ENCODE data around the gene ZNF644. TPM values are rescaled to one million over a fixed set of nuclear protein-coding genes. Genes with fewer than 3 reads are reported as not detected.
A peak's percentile ranks its signal among the peaks of the same experiment; 100 is the strongest.
"Not testable (repeated sequence)": the region's sequence is repeated elsewhere in the genome, so short reads cannot be mapped to it uniquely, and the experiment has no call there.

The ZNF644 gene
- polyA plus RNA-seq, 1 donor, result 71.1 TPM

DNA sequence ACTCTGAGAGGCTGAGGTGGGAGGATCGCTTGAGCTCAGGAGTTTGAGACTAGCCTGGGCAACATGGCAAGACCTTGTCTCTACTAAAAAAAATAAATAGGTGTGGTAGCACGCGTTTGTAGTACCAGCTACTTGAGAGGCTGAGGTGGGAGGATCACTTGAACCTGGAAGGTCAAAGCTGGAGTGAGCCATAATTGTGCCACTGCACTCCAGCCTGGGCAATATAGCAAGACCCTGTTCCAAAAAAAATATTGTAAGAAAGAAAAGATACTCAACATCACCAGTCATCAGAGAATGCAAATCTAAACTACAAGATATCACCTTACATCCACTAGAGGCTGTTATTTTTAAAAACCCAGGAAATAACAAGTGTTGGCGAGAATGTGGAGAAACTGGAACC lies 32.5 kb downstream of the ZNF644 start:
- no peak for DNase-seq

DNA sequence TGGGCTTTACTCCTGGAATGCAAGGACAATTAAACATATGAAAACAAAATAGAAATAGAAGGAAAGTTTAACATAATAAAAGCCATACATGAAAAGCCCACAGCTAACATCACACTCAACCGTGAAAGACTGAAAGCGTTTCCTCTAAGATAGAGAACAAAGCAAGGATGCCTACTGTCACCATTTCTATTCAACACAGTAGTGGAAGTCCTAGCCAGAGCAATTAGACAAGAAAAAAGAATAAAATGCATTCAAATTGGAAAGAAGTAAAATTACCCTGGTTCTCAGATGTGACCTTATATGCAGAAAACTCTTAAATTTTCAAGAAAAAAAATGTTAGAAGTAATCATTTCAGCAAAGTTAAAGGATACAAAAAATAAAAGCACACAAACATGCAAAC lies 34.0 kb downstream of the ZNF644 start:
- DNase-seq, result no peak

DNA sequence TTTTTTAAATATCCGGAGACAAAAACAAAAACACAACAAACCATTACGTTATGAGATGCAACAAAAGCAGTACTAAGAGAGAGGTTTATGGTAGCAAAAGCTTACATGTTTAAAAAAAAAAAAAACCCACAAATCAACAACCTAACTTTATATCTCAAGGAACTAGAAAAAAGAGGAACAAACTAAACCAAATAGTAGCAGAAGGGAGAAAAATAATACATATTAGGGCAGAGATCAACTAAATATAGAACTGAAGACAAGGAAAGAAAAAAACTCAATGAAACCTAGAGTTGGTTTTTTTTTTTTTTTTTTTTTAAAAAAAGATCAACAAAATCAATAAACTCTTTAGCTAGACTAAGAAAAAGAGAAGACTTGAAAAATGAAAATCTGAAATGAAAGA lies 34.9 kb downstream of the ZNF644 start:
- DNase-seq, result no peak

DNA sequence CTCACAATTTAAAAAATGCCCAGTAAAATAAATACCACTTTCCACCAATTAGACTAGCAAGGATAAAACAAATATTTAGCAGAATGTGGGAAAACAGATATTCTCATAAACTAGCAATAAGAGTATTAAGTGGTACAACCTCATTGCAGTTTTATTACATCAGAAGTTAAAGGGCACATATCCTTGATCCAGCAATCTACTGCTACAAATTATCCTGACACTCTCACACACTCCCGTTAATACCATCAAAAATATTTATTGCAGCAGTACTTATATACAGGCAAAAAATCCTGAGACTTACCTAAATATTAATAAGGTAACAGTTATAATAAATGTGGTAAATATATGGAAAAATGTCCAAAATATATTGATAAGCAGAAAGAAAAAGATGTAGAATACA lies 44.3 kb downstream of the ZNF644 start:
- no peak for DNase-seq

DNA sequence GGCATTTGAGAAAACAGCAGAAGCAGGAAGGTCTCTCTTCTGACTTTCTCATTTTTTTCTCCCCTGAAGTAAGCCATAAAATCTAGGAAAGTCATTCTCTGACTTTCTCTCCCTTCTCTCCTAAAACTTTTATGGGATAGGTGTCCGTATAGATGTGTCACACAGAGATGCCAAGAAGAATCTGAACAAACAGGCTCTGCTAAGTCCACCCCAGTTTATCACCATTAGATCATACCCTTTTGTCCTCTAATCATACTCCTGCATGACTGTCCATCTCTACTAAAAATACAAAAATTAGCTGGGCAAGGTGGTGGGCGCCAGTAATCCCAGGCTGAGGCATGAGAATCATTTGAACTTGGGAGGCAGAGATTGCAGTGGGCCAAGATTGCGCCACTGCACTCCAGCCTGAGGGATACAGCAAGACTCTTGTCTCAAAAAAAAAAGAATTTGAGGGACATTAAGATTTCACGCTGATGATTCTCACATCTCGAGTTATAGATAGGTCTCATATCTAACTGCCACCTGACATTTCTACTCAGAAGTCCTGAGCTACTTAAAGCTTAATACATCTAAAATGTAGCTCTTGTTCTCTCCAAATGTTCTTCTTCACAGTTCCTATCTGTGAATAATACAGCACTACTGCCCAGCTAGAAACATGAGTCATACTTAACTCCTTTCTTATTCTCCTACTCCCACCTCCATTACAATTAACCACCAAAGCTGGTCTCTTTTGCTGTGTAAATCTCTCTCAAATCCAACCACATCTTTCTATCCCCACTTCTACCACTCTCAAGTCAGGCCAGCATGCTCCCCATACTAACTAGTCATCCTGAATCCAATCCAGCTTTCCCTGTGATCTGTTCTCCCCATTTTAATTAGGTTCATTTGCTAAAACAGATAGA lies 47.7 kb downstream of the ZNF644 start:
- no peak for DNase-seq

DNA sequence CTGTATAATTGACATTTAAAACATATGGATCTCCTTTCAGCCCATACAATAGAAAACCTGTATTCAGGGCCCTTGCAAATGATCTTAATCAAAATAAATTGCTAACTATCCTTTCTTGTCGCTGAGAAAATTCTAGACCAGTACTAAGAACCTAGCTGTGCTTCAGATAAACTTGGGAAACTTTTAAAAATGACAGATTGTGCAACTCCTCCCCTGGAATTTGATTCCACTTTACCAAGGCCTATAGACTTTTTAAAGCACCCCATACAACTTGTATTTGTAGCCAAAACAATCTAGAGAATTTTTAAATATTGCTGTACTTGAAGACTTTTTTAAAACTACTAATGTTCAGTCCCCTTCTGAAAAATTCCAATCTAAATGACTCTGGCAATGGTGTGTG lies 51.6 kb downstream of the ZNF644 start:
- no peak for DNase-seq

DNA sequence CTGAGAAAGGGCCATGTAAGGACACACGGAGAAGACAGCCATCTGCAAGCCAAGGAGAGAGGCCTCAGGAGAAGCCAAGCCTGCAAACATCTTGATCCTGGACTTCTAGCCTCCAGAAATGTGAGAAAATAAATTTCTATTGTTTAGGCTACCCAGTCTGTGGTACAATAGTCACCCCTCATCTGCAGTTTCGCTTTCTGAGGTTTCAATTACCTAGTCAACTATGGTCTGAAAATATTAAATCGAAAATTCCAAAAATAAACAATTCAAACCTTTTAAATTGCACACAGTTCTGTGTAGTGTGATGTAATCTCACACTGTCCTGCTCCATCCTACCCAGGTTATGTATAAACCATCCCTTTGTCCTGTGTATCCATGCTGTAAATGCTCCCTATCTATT lies 52.6 kb downstream of the ZNF644 start:
- no peak for DNase-seq

DNA sequence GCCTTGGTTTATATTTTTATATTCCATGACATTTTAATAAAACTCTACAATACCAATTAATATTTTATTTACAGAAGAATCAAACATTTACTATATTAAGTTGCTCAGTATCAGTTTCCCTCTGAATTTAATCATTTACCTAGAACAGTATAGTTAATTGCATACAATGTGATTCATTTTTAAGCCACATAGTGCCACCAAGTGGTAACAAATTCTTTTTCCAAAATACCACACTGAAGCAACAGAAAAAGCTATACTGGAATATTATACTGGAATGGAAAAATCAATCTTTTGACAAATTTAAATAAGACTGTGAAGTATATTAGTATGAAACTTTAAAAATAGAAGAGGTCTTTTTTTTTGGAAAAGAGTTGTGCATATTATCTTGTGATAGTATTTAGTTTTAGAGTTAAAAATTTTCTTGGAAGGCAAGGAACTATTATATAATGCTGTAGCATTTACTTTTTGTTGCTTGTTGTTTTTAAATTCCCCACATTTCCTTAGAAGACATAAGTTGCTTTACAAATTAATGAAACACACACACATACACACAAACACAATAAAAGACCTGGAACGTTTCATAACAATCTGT lies 57.3 kb downstream of the ZNF644 start:
- peak; percentile 14 for DNase-seq

DNA sequence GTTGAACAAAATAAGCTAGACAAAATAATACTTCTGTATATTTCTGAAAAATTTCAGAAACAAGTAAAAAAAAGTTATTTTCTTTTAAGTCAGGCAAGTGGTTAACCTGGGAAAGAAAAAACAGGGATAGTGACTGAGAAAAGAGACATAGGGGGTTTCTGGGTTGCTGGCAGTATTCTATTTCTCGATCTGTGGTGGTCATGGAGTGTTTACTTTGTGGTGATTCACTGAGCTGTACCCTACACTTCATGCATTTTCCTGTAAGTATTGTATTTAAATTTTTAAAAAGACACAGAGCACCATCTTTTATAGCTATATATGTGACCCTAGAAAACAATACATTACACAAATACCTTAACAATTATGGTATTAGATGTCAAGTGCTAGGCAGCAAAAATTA lies 58.2 kb downstream of the ZNF644 start:
- DNase-seq, result no peak

DNA sequence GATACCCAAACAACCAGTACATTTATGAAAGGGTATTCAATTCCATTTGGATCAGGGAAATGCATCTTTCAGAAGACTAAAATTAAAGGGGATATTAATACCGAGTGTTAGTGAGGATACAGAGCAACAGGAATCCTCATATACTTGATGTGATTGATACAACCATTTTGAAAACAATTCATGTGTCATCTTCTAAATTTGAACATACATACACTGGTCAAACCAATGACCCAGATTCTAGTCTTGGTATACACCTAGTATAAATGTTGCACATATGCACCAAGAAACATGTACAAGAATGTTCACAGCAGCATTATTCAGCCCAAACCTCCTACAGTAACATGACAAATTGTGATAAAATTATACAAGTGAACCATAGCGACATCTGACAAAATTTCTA lies 58.6 kb downstream of the ZNF644 start:
- no peak for DNase-seq

DNA sequence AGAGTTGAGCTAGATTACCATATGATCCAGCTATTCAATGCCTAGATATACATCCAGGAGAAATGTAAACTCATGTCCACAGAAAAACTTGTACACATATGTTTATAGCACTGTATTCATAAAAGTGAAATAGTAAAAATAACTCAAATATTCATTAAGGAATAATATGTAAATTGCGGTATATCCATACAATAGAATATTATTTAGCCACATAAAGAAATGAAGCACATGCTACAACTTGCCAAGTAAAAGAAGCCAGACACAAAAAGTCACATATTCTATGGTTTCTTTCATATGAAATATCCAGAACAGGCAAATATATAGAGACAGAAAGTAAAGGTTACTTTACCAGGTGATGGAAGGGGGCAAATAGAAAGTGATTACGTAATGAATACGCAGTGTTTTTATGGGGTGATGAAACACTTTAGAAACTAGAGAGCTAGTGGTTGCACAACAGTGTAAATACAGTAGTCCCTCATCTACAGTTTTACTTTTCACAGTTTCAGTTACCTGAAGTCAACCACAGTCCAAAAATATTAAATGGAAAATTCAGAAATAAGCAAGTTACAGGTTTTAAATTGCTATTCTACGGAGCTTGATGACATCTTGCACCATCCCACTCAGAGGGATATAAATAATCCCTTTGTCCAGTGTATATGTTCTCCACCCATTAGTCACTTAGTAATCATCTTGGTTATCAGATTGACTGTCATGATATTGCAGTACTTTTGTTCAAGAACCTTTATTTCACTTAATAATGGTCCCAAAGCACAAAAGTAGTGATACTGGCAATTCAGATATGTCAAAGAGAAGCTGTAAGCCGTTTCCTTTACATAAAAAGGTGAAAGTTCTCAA lies 62.3 kb downstream of the ZNF644 start:
- no peak for DNase-seq

DNA sequence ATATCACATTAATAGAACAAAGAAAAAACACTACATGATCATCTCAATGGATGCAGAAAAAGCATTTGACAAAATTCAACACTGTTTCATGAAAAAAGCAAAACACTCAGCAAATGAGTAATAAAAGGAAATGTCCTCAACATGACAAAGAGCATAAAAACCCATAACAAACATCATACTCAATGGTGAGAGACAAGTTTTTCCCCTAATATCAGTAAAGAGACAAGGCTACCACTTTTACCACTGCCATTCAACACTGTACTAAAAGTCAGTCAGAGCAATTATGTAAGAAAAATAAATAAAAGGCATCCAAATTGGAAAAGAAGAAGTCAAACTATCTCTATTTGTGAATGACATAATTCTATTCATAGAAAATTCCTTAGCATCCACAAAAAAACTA lies 64.3 kb downstream of the ZNF644 start:
- DNase-seq, result no peak

DNA sequence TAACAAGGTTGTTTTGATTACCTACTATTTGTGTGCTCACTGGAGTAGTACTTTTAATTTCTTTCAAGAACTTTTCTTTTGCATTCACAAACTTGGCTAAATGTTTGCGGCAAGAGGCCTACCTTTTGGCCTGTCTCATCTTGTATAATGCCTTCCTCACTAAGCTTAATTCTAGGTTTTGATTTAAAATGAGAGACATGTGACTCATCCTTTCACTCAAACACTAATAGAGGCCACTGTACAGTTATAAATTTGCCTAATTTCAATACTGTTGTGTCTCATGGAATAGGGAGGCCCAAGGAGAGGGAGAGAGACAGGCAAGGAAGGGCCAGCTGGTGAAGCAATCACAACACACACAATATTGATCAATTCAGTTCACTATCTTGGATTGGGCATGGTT lies 66.1 kb downstream of the ZNF644 start:
- no peak for DNase-seq

DNA sequence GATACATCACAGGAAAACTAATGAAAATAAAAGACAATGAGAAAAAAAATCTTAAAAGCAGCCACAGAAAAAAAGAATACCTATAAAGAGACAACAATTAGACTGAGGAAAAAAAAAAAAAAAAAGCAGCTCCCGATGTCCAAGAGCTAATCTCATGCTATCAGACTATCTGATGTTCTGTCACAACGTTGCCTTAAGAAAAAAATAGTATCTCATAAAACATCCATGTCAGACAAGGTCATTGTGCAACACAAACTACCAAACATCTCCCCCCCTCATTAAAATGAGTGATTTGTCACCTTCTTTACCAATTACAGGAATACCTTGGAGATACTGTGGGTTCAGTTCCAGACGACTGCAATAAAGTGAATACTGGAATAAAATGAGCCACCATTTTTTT lies 68.9 kb downstream of the ZNF644 start:
- DNase-seq, result no peak

DNA sequence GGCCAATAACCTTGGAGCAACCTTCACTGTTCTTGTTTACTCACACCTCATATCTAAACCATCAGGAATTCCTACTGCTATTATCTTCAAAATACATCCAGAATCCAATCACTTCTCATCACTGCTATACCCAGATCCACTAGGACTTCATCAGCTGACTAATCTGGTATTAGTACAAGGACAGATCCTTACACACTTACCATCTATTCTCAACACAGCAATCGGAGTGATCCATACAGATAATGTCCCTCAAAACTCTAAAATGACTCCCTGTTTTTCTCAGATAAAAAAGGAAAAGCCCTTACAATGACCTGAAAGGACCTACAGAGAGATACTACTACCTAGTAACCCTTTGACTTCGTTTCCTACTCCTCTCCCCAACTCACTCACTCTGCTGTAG lies 70.8 kb downstream of the ZNF644 start:
- DNase-seq, result no peak

DNA sequence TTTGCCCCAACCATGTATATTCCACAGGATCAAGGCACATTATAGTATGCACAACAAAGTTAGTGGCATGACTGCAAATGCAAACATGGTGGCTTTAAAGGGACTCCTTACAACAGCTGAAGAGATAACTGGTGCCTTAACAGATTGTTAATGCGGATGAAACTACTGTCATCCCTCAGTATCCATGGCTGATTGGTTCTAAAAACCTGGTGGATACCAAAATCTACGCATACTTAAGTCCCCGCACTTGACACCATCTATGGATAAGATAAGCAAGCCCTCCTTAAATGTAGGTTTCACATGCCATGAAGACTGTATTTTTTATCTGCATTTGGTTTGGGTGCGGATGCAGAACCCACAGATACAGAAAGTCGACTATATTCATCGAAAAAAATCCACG lies 73.5 kb downstream of the ZNF644 start:
- DNase-seq, result no peak

DNA sequence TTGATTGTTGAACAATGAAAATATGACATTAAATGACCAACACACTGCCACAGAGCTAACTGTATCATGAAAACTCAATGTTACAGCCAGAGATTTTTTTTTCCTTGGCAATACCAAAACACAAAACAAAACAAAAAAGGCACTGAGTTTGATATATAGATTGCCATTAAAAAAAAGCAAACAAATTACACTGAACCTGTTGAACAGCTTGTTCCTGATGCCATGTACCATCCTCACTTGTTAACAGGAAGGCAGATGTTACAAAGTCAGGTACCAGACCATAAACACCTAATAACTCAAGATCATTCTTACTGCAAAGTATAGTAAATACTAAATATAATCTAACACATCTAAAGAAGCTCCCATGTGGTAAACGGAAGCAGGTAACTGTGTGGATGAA lies 75.2 kb downstream of the ZNF644 start:
- no peak for DNase-seq

DNA sequence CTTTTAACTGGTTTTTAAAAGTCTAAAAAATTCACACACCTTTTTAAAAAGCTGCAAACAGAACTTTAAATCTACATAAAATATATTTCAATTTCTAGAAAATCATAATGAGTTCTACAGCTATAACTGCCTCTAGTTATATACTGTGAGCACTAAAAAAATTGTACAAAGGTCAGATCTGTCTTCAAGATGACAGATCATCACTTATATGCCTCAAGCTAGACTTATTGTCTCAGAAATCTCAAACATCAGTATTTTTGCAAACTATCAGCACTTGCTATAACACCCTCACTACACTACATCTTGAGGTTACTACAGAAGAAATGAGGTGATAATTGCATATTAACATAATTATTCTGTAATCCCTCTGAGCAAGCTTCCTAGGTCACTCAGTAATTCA lies 76.5 kb downstream of the ZNF644 start:
- DNase-seq, result no peak

DNA sequence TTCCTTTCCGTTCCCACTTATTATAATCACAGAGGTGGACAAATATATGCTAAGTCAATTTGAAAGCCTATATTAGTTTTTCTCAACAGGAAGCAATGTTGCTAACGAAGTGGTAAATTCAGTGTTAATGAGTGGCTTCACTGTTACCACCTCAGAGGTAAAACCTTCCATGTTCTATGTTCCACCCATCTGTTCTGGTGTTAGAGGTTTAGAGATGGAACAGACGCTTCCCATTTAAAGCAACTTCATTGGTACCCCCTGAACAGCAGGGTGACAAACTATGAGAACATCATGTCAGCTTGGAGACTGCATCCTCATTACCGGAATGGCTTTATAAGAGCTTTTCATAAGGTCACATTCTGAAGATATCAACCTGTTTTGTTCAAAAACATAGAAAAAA lies 77.9 kb downstream of the ZNF644 start:
- DNase-seq, result no peak

DNA sequence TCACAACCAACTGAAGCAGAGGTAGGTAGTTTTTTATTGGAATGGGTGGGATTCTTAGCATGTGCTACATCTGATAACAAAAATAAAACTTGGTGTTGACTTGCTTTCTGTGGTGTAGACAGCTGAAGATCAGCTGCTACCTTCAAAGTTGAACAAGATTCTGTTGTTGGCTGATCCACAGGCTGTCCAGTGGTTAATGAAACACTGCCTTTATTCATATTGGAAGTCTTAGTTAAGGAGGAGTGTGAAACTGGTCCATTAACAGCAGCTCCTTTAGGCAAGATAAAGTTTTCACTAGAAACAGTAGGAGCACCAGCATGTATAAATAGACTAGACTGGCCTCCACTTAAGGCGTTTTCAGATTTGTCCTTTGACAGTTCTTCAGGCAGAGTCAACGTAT lies 81.1 kb downstream of the ZNF644 start:
- no peak for DNase-seq

DNA sequence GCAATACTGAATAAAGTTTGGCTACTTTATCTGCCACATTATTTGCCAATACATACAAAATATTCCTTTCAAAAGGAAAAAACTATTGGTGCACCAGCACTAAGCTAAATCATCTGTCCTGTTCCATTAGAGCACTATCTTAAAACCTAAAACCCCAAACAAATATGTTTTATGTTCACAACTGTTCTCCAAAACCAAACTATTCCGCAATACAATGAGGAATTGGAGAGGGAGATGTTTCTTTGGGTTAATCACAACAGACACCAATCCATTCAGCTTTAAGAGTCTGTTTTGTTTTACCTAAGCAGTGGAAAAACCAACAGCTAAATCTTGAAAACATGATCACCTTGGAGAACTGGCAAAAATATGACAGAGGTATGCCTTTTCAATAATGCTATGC lies 85.1 kb downstream of the ZNF644 start:
- no peak for DNase-seq

DNA sequence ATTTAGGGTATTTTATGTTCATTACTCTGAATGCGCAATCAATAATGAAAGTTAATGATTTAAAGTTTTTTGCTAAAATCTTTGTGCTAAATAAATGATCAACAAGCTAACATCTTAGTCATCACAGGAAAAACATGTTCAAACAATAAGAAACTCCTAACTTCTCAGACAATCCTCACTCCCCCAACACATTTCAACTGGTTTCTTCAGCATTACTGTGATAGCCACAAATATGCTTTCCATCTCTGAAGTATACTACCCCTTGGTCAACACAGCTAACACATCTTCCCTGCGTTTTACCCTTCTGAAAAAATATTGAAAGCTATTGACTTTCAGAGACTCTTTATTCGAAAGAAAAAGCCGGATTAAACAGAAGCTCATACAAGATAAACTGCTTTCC lies 85.8 kb downstream of the ZNF644 start:
- DNase-seq, result no peak

DNA sequence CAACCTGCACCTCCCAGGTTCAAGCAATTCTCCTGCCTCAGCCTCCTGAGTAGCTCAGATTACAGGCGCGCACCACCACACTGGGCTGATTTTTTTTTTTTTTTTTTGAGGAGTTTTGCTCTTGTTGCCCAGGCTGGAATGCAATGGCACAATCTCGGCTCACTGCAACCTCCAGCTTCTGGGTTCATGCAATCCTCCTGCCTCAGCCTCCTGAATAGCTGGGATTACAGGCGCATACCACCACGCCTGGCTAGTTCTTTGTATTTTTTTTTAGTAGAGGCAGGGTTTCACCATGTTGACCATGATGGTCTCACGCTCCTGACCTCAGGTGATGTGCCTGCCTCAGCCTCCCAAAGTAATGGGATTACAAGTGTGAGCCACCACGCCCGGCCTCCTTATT lies 93.6 kb downstream of the ZNF644 start:
- not testable (repeated sequence) for DNase-seq

Measured in left kidney (tissue), 2 donors.